Measurements from ENCODE around the gene UBAC1.

The UBAC1 gene

GRCh38 chr9:135887021-135887507, 74.1 kb downstream of the UBAC1 start:
- no peak for TF ChIP-seq CTCF (IDR thresholded peaks at IDR 0.05; ENCODE audit: borderline replicate concordance, insufficient read depth, low read depth, low read length)
- no peak overlapping the region for H3K4me3 ChIP-seq (ENCODE audit: low read depth, low read length)

GRCh38 chr9:135886147-135886981, 74.8 kb downstream of the UBAC1 start:
- TF ChIP-seq CTCF (IDR thresholded peaks at IDR 0.05; ENCODE audit: borderline replicate concordance, insufficient read depth, low read depth, low read length): no peak
- H3K4me3 ChIP-seq (ENCODE audit: low read depth, low read length): no peak overlapping the region

GRCh38 chr9:135885100-135885853, 75.9 kb downstream of the UBAC1 start:
- no peak for TF ChIP-seq CTCF (IDR thresholded peaks at IDR 0.05; ENCODE audit: borderline replicate concordance, insufficient read depth, low read depth, low read length)
- no peak overlapping the region for H3K4me3 ChIP-seq (ENCODE audit: low read depth, low read length)

- no peak overlapping the region for H3K4me3 ChIP-seq (ENCODE audit: low read depth, low read length)
- TF ChIP-seq CTCF (IDR thresholded peaks at IDR 0.05; ENCODE audit: borderline replicate concordance, insufficient read depth, low read depth, low read length): no peak
Measured at GRCh38 chr9:135884328-135885035, 76.7 kb downstream of the UBAC1 start.

- TF ChIP-seq CTCF (IDR thresholded peaks at IDR 0.05; ENCODE audit: borderline replicate concordance, insufficient read depth, low read depth, low read length): no peak
- no peak overlapping the region for H3K4me3 ChIP-seq (ENCODE audit: low read depth, low read length)
Measured at GRCh38 chr9:135883410-135884089, 77.6 kb downstream of the UBAC1 start.

All from GM12875 (cell line).